HG03520 (cell line): ENCODE results near the gene RDH12.
"Not testable (repeated sequence)": the region's sequence is repeated elsewhere in the genome, so short reads cannot be mapped to it uniquely, and the experiment has no call there.

ENCODE experiments used
- ATAC-seq: cut with Tn5 transposase; IDR thresholded peaks from one replicate; pipeline ENCODE4 v1.9.1; 2021; ENCODE audit warnings: mild to moderate bottlenecking, moderate library complexity; ENCODE audit not compliant: unreplicated experiment

Gene RDH12

DNA sequence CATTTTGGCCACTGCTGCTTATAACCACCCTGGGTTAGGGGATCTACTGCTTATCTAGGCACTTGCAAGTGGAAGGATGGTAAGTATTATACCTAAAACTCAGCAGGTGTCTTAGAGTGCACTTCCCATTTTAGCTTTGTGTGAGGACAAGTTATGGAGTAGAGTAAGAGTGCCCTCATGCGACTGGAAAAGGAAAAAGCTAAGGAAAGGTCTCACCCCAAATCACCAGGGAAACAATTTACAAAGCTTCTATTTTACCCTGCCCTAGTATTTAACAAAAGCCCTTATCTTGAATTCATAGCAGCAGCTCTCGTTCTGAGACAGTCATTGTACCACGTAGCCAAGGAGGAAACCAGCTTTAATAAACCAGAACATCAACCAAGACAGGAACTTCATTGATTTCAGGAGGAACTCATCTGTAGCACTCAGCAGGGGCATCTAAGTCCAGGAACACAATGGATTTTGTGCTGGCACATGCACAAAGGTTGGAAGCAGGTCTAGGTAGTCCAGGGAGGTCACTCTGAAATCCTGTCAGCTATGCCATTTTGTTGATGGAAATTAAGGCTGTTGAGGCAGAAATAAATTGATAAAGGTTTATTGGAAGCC lies 2.9 kb downstream of the RDH12 start:
- ATAC-seq = no peak

- ATAC-seq = no peak
Observed at GRCh38 chr14:67705211-67705610, 3.5 kb downstream of the RDH12 start.

DNA sequence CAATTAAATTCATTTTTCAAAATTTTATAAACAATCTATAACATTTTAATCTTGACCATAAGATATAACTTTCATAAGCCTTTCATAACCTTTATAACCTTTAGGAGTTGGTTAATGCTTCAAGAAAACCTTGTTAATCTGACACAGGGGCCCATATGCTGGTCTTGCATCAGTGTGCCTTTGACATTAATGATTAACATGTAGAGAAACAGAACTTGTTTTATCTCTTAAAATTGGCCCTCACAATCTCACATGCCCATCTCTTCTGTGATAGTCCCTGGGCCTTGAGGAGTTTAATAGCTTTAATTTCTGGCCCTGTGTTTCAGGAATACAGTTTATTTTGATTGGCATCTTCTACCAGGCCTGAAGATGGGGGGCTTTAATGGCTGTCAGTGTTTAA lies 7.7 kb downstream of the RDH12 start:
- not testable (repeated sequence) for ATAC-seq

DNA sequence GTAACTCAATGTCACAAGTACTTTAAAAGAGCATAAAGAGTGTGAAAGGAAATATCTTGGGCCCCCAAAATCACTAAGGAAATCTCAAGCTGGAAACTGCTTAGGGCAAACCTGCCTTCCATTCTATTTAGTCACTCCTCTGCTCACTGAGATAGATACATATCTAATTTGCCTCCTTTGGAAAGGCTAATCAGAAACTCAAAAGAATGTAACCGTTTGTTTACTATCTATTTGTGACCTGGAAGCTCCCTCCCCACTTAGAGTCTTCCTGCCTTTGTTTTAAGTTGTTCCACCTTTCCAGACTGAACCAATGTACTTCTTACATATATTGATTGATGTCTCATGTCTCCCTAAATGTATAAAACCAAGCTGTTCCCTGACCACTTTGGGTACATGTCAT lies 8.1 kb downstream of the RDH12 start:
- not testable (repeated sequence) for ATAC-seq

DNA sequence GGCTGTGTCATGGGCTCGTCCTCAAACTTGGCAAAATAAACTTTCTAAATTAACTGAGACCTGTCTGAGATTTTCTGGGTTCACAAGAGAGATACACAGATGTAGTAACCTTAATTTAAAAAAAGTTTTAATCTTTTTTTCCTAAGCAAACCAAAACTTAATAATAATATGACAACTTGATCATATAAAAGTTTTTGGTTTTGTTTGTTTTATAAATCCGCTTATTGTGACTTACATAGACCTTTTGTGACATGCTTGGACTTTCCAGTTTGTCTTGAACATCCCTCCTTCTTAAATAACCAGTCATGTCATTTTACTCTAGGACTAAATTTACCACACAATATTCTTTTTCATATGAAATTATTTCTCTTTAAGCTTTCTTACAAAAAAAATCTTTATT lies 8.5 kb downstream of the RDH12 start:
- ATAC-seq = no peak

DNA sequence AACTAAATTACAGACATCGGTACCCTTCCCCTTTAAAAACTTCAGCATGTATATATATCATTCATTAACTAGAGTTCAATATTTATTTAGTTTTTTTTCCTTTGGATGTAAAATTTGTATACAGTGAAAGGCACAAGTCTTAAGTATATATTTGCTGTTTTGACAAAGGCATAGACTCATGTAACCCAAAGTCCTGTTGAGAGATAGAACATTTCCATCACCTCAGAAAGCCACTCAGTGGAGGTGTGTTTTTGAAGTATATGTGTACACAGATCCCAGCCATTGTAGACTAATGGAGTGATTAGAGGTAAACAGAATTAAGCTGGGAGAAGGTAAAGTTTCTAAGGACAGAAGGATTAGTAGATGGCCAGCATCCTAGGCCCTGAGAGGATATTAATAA lies 15.4 kb downstream of the RDH12 start:
- ATAC-seq = no peak

- ATAC-seq = no peak
Observed at GRCh38 chr14:67718265-67718664, 16.6 kb downstream of the RDH12 start.

DNA sequence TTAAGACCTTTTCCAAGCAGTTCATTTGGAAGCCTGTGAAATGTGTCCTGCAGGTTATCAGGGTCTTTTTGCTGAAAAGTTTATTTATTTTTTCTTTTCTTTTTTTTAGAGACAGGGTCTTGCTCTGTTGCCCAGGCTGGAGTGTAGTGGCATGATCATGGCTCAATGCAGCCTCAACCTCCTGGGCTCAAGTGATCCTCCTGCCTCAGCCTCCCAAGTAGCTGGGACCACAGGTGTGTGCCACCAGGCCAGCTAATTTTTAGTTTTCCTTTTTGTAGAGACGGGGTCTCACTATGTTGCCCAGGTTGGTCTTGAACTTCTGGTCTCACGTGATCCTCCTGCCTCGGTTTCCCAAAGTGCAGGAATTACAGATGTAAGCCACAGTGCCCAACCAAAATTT lies 17.7 kb downstream of the RDH12 start:
- not testable (repeated sequence) for ATAC-seq

DNA sequence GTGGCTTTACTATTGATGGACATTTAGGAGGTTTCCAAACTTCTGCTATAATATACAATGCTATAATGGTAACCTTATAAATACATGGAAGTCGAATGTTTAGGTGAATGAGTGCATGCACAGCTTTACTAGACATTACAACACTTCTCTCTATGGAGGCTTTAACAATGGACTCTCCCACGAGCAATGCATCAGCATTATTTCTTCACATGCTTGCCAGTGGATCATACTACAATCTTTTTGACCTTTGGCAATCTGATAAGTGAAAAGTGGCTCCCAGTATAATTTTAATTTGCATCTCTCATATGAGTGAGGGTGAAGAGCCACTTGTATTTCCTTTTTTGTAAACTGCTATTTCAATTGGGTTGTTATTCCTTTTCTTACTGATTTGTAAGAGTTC lies 18.2 kb downstream of the RDH12 start:
- ATAC-seq = no peak

DNA sequence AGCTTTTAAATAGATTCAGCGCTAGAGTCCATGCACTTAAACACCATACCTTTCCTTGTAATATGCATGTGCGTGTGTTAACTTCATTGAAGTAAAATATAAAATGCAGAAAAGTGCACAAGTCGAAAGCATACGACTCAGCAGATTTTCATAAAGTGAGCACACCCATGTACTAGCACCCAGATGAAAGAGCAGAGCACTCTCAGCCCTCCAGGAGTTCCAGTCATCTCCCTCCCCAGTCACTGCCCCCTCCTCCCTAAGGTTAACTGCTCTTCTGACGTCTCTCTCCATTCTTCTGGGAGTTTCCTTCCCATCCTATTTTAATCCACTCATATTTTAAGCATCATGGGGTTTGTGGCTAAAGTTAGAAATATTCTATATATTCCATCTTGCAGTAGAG lies 20.2 kb downstream of the RDH12 start:
- no peak for ATAC-seq

GRCh38 chr14:67722293-67722692 lies 20.6 kb downstream of the RDH12 start:
- ATAC-seq = no peak

GRCh38 chr14:67725171-67725570 lies 23.5 kb downstream of the RDH12 start:
- ATAC-seq = no peak

DNA sequence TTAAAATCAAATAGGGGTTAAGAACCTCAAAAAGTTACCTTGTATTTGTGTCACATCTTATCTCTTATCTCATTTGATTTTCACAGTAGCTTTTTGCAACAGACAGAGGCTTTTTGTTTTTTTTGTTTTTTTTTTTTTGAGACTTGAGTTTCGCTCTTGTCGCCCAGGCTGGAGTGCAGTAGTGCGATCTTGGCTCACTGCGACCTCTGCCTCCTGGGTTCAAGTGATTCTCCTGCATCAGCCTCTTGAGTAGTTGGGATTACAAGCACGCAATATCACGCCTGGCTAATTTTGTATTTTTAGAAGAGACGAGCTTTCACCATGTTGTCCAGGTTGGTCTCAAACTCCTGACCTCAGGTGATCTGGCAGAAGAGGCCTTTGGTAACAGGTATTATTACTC lies 25.7 kb downstream of the RDH12 start:
- no peak for ATAC-seq

DNA sequence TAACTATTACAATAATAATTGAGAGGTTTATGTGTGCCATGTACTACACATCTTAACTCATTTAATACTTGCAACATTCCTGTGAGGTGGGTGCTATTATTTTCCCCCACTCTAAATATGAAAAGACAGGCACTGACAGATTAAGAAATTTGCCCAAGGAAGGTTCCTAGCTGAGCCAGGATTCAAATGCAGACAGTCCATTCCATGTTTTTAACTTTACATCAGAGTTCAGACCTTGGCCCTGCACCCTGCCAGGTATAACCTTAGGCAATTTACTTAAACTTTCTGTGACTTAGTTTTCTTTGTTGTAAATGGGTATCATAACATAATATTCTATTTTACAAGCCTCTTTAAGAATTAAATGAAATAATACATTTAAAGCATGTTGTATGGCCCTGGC lies 26.6 kb downstream of the RDH12 start:
- no peak for ATAC-seq

DNA sequence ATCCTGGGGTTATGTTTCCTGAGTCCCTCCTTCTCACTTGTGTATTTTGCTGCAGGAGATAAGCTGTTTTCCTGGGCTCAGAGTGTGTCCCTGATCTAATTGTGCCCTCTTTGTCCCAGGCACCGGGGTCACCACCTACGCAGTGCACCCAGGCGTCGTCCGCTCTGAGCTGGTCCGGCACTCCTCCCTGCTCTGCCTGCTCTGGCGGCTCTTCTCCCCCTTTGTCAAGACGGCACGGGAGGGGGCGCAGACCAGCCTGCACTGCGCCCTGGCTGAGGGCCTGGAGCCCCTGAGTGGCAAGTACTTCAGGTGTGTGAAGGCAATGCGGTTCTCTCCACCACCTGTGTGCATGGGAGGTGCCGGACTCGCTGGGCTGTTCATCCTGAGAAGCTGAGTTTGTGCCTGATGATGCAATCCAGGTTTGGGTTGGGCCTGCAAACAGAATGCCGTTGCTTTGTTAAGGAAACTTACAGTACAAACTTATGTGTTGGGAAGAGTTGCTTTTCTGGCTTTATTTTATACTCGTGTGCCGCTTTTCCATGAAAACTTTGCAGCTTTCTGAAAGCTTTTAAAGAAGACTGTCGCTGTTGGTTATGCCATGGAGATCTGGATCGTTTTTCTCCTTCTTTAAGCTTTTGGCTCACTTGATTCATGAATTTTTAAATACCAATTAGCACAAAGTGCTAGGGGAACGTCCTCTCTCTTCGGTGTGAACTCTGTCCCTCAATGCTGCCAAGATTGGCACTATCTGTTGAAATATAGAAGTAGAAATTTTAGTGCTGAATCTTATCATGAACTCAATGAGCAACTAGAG lies 27.6 kb downstream of the RDH12 start:
- no peak for ATAC-seq

DNA sequence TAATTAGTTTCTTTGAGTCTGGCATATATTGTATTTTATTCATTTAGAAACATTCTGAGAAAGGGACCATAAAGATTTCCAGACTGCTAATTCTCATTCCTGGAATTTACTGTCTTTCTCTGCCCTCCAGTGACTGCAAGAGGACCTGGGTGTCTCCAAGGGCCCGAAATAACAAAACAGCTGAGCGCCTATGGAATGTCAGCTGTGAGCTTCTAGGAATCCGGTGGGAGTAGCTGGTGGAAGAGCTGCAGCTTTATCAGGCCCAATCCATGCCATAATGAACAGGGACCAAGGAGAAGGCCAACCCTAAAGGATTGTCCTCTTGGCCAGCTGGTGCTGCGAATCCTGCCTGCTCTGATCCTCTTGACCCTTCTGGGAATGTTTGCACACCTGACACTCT lies 31.9 kb downstream of the RDH12 start:
- ATAC-seq = no peak

GRCh38 chr14:67734675-67735074 lies 33.0 kb downstream of the RDH12 start:
- ATAC-seq = no peak

- ATAC-seq = no peak
Observed at GRCh38 chr14:67735336-67736147, 33.9 kb downstream of the RDH12 start.

- ATAC-seq = no peak
Observed at GRCh38 chr14:67736771-67737170, 35.1 kb downstream of the RDH12 start.

DNA sequence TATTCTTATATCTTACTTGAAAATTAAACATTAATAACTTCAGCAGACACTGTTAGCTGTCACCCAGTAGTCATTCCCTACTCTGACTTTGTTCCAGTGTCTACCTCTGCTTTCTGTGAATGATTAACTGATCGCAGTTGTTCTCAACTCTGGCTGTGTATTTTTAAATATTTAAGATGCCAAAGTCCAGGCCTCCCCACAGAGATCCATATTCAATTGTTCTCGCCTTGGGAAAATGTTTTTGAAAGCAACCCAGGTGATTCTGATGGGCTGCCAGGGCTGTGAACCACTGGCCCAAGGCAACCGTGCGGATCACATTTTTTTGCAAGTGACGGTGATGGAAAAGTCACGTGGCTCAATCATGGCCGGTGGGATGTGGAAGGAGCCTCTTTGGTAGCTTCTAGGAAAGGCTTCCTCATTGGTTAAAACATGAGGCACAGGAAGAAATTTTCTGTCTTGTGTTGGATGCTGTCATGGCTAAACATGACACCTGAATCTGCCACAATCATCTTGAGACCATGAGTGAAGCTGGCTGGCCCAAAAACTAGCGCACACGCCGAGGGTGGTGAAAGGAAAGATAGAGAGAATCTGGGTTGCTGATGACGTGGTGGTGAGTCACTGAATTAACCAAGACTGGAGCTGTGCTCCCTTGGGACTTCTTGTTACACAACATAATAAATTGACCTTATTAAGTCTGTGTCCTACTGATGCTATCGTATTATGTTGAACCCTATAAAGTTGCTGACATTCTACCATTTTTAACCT lies 37.2 kb downstream of the RDH12 start:
- no peak for ATAC-seq

DNA sequence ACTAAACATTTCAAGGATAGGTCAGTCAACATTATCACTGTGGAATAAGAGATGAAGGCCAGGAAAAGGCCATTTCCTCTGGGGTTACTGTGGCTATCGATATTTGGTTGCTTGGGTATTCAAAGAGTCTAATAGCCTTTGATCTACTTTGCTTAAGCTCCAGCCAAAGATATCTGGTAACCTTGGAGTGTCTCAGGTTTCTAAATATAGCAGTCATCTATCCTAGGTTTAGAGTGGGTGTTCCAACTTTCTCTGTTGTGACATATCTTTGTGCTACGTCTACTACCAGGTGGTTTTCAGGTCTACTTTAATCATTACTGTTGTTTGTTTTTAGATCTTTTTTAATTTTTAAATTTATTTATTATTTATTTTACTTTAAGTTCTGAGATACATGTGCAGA lies 42.4 kb downstream of the RDH12 start:
- no peak for ATAC-seq
